Psoas muscle (tissue), 8 donors: ENCODE measurements around the gene POMC. TPM values are rescaled to one million over a fixed set of nuclear protein-coding genes. Genes with fewer than 3 reads are reported as not detected.

ENCODE experiments used
- ATAC-seq, 4 donors: fragments of 200-7000 bp; cut with Tn5 transposase; one replicate each; pipeline ENCODE4 v1.9.1; 2020; ENCODE audit warnings: moderate library complexity in 3 of 4, mild to moderate bottlenecking in 2 of 4
- DNase-seq, 2 donors: peaks; one replicate each; pipeline ENCODE4 v3.0.0-alpha.2; 2020
- H3K27ac ChIP-seq: fragments of 200-600 bp; one replicate; pipeline ENCODE4 v1.8.0; 2022
- H3K27me3 ChIP-seq, 3 donors: fragments of 200-600 bp in 1 of 3; one replicate each; pipeline versions ENCODE4 v1.6.1 to v1.8.0; 2013 to 2022; ENCODE audit warnings: low read length in 2 of 3, mild to moderate bottlenecking in 2 of 3, moderate library complexity in 1 of 3; ENCODE audit not compliant: insufficient read depth in 3 of 3
- H3K36me3 ChIP-seq, 2 donors: fragments of 200-600 bp in 1 of 2; one replicate each; pipeline versions ENCODE4 v1.6.1 to v1.8.0; 2013 to 2022; ENCODE audit warnings: low read depth in 1 of 2, mild to moderate bottlenecking in 1 of 2, moderate library complexity in 1 of 2; ENCODE audit not compliant: insufficient read depth in 1 of 2
- H3K4me1 ChIP-seq: fragments of 200-600 bp; one replicate; pipeline ENCODE4 v1.8.0; 2022
- H3K4me3 ChIP-seq: fragments of 200-600 bp; one replicate; pipeline ENCODE4 v1.8.0; 2022; ENCODE audit warnings: mild to moderate bottlenecking
- H3K9me3 ChIP-seq: fragments of 200-600 bp; one replicate; pipeline ENCODE4 v1.8.0; 2022
- WGBS, 3 donors: extraction: QIAGEN DNeasy Blood & Tissue Kit; methylation state at CpG; one replicate each; pipeline versions ENCODE4 v1.1.6 to v1.1.7; 2013; 5-methylcytosine and 5-hydroxymethylcytosine counted together
- intact Hi-C, 2 donors: fragments of 100-400 bp; cut with DNase I; formaldehyde crosslinking; loops; one replicate each; pipeline versions ENCODE4 v1.11.0 to v1.14.2; 2022
- polyA plus RNA-seq, 3 donors: library from polyadenylated mRNA; stranded (reverse); fragments of 200-250 nt; gene quantifications; one replicate each; pipeline ENCODE4 v1.2.3, GENCODE V29; 2013
- total RNA-seq, 4 donors: library from RNA; stranded (reverse); fragmentation: NEBNext Ultra II Directional in 2 of 4; extraction: Animal tissue kit (Norgen Biotek cat#: 25700) in 2 of 4; gene quantifications; one replicate each; pipeline versions ENCODE4 v1.2.1 to v1.2.4, GENCODE V29; 2021 to 2023
- TF ChIP-seq, protein P1 (sequence below): fragments of 200-600 bp; IDR thresholded peaks from one replicate; pipeline ENCODE4 v1.8.0; 2022; ENCODE audit warnings: antibody characterized with exemption
- donor health status: healthy with polysubstance abuse.
- donor health status: DM: no; HTN: no; CAD: no; lungs with moderate emphysema.
- donor health status: Bipolar disorder and iron deficiency.
- donor health status: healthy.
- donor health status: DM: yes; HTN: yes; CAD: no.
- donor health status: DM: no; HTN: no; CAD: no.
- donor health status: DM: no; HTN: no; CAD: no.
- donor health status: DM: yes; HTN: yes; CAD: no.

POMC gene
- total and polyA plus RNA-seq, 7 donors, result 1.8 to 15.2 (median 3.3) TPM

DNA sequence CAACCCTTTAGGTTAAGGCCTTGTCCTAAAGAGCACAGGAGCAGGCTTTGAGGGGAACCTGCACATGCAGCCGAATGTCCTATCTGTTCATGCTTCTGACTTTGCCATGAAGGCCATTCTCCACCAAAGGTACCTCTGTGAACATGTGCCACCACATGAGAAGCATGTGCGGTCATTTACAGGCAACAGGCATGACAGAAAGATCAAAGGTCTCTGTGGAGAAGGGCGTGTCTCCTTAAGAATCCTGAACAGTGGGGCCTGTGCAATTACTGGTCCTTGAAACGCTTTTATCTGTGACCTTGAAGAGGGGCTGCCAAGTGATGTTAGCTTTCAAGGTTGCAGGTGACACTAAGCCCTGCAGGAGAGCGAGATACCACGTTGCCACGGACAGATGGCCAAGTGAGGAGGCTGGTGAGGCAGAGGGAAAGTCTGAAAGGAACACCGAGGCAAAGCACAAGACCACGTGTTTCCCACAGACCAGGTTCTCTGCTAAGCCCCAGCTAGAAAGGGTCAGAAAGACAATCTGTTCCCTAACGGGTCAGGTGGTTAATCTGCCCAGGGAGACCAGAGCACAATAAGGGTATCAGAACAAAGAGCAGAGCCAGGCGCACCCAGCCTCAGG, 19.5 kb upstream of the POMC start:
- Histone ChIP-seq H3K4me3 (no peak overlapping the region), H3K9me3 (no peaks in the 10 kb centered on the region), H3K27me3 (no peaks in the 10 kb centered on the region), H3K27ac (no peak overlapping the region), H3K36me3 (no peaks in the 10 kb centered on the region), H3K4me1 (no peaks in the 10 kb centered on the region)
- 72 to 80% (median 73%) methylated on average over 11 of the region's 11 CpGs for WGBS, 3 donors
- intact Hi-C loops, result no loop called here
- ATAC-seq, result no peak
- TF ChIP-seq, protein P1, sequence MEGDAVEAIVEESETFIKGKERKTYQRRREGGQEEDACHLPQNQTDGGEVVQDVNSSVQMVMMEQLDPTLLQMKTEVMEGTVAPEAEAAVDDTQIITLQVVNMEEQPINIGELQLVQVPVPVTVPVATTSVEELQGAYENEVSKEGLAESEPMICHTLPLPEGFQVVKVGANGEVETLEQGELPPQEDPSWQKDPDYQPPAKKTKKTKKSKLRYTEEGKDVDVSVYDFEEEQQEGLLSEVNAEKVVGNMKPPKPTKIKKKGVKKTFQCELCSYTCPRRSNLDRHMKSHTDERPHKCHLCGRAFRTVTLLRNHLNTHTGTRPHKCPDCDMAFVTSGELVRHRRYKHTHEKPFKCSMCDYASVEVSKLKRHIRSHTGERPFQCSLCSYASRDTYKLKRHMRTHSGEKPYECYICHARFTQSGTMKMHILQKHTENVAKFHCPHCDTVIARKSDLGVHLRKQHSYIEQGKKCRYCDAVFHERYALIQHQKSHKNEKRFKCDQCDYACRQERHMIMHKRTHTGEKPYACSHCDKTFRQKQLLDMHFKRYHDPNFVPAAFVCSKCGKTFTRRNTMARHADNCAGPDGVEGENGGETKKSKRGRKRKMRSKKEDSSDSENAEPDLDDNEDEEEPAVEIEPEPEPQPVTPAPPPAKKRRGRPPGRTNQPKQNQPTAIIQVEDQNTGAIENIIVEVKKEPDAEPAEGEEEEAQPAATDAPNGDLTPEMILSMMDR, result no peak
- no peak for DNase-seq

GRCh38 chr2:25184254-25184653, 15.9 kb upstream of the POMC start:
- WGBS, 3 donors, result 57 to 70% (median 61%) methylated on average over 5 of the region's 5 CpGs
- no peaks in the 10 kb centered on the region for H3K9me3 ChIP-seq
- DNase-seq (no peak), ATAC-seq (no peak)
- no peaks in the 10 kb centered on the region for H3K4me1 ChIP-seq
- no peak overlapping the region for H3K27ac ChIP-seq
- H3K4me3 ChIP-seq, result no peak overlapping the region
- no peaks in the 10 kb centered on the region for H3K36me3 ChIP-seq
- TF ChIP-seq, protein P1, result no peak
- intact Hi-C loops, result no loop called here
- no peaks in the 10 kb centered on the region for H3K27me3 ChIP-seq

GRCh38 chr2:25178976-25179375, 10.6 kb upstream of the POMC start:
- Histone ChIP-seq H3K4me1 (no peaks in the 10 kb centered on the region), H3K36me3 (no peaks in the 10 kb centered on the region), H3K9me3 (no peaks in the 10 kb centered on the region), H3K4me3 (no peak overlapping the region), H3K27me3 (no peaks in the 10 kb centered on the region), H3K27ac (no peak overlapping the region)
- ATAC-seq (no peak), DNase-seq (no peak)
- intact Hi-C loops, result no loop called here
- TF ChIP-seq, protein P1, result no peak
- WGBS, 3 donors, result 84 to 88% (median 86%) methylated on average over 9 to 10 of the region's 10 CpGs

DNA sequence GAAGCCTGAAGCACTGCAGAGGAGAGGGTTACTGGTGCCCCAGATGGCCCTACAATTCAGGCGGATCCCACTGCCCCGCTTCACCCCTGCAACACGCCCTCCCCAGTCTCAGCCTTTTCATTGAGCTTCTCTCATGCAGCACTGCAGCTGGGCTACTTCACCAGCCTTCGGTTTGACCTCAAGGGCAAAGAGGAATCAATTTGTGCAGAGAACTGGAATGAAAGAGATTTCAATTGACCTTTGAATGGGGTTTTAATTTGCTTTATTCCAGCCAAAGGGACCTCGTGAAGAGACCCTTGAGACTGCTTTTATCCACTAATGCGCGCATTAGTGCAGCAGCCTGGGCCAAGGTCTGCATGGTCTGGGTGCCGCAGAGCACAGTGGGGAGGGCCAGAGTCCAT, 8.8 kb upstream of the POMC start:
- DNase-seq, result no peak
- TF ChIP-seq, protein P1, result no peak
- intact Hi-C loops, result no loop called here
- Histone ChIP-seq H3K27me3 (no peaks in the 10 kb centered on the region), H3K9me3 (no peaks in the 10 kb centered on the region), H3K4me1 (no peaks in the 10 kb centered on the region), H3K27ac (no peak overlapping the region), H3K4me3 (no peak overlapping the region), H3K36me3 (no peaks in the 10 kb centered on the region)
- ATAC-seq, result no peak
- 83 to 91% (median 87%) methylated on average over 8 of the region's 8 CpGs for WGBS, 3 donors

DNA sequence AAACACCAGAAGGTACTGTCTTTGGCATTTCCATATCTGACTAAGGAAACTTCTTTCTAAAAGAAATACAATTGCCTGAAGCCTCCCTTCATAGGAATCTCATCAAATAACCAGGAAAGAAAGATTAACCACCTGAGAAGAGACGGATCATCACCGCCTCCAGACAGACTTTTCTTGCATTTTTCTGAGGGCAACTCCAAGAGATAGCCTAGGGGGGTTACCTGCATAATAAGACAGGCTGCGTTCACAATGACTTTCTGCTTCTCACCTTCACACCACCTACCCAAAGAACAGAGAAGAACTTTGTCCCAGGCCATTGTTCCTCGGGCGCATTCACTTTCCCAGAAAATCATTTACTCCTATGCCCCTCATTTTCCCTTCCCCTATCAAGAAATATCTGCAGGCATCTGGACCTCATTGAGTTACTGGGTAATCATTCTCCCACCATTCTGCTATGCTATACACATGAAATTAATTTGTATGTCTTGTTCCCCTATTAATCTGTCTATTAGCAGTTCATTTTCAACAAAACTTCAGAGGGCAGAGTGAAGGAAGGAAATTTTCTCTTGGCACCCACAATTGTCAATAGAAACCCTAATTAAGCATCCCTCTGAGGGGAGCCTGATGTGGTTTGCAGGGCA, 8.3 kb upstream of the POMC start:
- H3K36me3 ChIP-seq, result no peaks in the 10 kb centered on the region
- intact Hi-C loops, result no loop called here
- DNase-seq, result no peak
- TF ChIP-seq, protein P1, result no peak
- H3K27ac ChIP-seq, result no peak overlapping the region
- H3K4me3 ChIP-seq, result no peak overlapping the region
- no peaks in the 10 kb centered on the region for H3K9me3 ChIP-seq
- H3K4me1 ChIP-seq, result no peaks in the 10 kb centered on the region
- WGBS, 3 donors, result 69 to 93% (median 81%) methylated on average over 5 of the region's 5 CpGs
- no peak for ATAC-seq
- no peaks in the 10 kb centered on the region for H3K27me3 ChIP-seq
